Peyer's patch (tissue), 4 donors: ENCODE measurements around the gene GABBR2.

Experiments
- POLR2A ChIP-seq, 2 donors: fragments of 450-650 bp; IDR thresholded peaks; one replicate each; pipeline ENCODE4 v1.5.1; 2017; ENCODE audit warnings: antibody characterized with exemption in 2 of 2, mild to moderate bottlenecking in 2 of 2, moderate library complexity in 2 of 2
- TF ChIP-seq, protein P1 (sequence below), 6 experiments: fragments of 450-650 bp in 4 of 6; fragments of 200-600 bp in 2 of 6; sonication (generic) in 1 of 6; IDR thresholded peaks; one replicate each; pipeline ENCODE4 v1.5.1; 2017 to 2019; ENCODE audit warnings: antibody characterized with exemption in 6 of 6, mild to moderate bottlenecking in 3 of 6, moderate library complexity in 1 of 6

DNA sequence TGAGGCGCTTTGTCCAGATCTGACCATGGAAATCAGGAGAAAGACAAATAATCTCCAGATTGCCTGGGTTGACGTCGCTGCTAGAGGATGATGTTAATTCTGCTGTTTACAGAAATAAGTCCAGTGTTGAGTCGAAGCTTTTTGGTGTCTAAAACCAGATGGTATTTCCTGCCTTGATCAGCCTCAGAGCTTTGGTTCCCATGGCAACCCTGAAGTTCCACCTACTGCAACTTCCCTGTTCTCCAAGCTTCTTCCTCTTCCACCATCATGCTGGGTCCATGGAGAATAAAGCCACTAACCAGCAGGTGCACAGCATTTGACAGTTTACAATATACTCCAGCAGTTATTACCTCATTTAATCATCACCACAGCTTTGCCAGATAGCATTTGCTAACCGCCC, 18.0 kb upstream of the GABBR2 start:
- TF ChIP-seq, protein P1, sequence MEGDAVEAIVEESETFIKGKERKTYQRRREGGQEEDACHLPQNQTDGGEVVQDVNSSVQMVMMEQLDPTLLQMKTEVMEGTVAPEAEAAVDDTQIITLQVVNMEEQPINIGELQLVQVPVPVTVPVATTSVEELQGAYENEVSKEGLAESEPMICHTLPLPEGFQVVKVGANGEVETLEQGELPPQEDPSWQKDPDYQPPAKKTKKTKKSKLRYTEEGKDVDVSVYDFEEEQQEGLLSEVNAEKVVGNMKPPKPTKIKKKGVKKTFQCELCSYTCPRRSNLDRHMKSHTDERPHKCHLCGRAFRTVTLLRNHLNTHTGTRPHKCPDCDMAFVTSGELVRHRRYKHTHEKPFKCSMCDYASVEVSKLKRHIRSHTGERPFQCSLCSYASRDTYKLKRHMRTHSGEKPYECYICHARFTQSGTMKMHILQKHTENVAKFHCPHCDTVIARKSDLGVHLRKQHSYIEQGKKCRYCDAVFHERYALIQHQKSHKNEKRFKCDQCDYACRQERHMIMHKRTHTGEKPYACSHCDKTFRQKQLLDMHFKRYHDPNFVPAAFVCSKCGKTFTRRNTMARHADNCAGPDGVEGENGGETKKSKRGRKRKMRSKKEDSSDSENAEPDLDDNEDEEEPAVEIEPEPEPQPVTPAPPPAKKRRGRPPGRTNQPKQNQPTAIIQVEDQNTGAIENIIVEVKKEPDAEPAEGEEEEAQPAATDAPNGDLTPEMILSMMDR (IDR thresholded peaks at IDR 0.05) = no peak
- no peak for TF ChIP-seq POLR2A (IDR thresholded peaks at IDR 0.05)
